GM23338 (cell line): ENCODE results near the gene TRMT61A. TPM values are rescaled to one million over a fixed set of nuclear protein-coding genes. Genes with fewer than 3 reads are reported as not detected.

Experiments
- ATAC-seq: fragments of 200-7000 bp; cut with Tn5 transposase; 3 replicates; pipeline ENCODE4 v1.9.1; 2020
- DNase-seq: peaks from one replicate; pipeline ENCODE4 v3.0.0-alpha.2; 2015; ENCODE audit warnings: low spot score
- H2AFZ ChIP-seq: fragments of 200-600 bp; sonication (generic); 2 replicates; pipeline ENCODE4 v1.8.0; 2016; ENCODE audit warnings: antibody characterized with exemption, mild to moderate bottlenecking, moderate library complexity
- H3F3A ChIP-seq: fragments of 200-600 bp; sonication (generic); replicated peaks from 2 replicates; pipeline ENCODE4 v1.8.0; 2017; ENCODE audit warnings: antibody characterized with exemption, mixed run types, low read depth
- H3K27ac ChIP-seq: fragments of 200-600 bp; sonication (generic); 2 replicates; pipeline ENCODE4 v1.6.1; 2016; ENCODE audit warnings: low read depth
- H3K27me3 ChIP-seq: fragments of 200-600 bp; sonication (generic); 2 replicates; pipeline ENCODE4 v1.8.0; 2016; ENCODE audit warnings: mild to moderate bottlenecking, mixed run types, moderate library complexity; ENCODE audit not compliant: insufficient read depth
- H3K36me3 ChIP-seq: fragments of 200-600 bp; sonication (generic); 2 replicates; pipeline ENCODE4 v1.8.0; 2016; ENCODE audit warnings: mild to moderate bottlenecking; ENCODE audit not compliant: insufficient read depth
- H3K4me1 ChIP-seq: fragments of 200-600 bp; sonication (generic); 2 replicates; pipeline ENCODE4 v1.8.0; 2016; ENCODE audit warnings: mild to moderate bottlenecking, moderate library complexity; ENCODE audit not compliant: insufficient read depth
- H3K4me2 ChIP-seq: fragments of 200-600 bp; sonication (generic); 2 replicates; pipeline ENCODE4 v1.7.1; 2017; ENCODE audit warnings: mixed run types
- H3K4me3 ChIP-seq: fragments of 200-600 bp; sonication (generic); 2 replicates; pipeline ENCODE4 v1.6.1; 2016; ENCODE audit warnings: mixed run types
- H3K79me2 ChIP-seq: fragments of 200-600 bp; sonication (generic); replicated peaks from 2 replicates; pipeline ENCODE4 v1.8.0; 2017; ENCODE audit warnings: mild to moderate bottlenecking; ENCODE audit not compliant: insufficient read depth
- H3K9me2 ChIP-seq: fragments of 200-600 bp; sonication (generic); 2 replicates; pipeline ENCODE4 v1.8.0; 2017; ENCODE audit not compliant: insufficient read depth
- H4K20me1 ChIP-seq: fragments of 200-600 bp; sonication (generic); replicated peaks from 2 replicates; pipeline ENCODE4 v1.8.0; 2017; ENCODE audit warnings: mild to moderate bottlenecking; ENCODE audit not compliant: insufficient read depth
- H3K27ac Mint-ChIP-seq: 2 replicates; pipeline ENCODE4 v1.8.0; 2020; ENCODE audit warnings: inconsistent platforms, mild to moderate bottlenecking, moderate library complexity, mixed read lengths
- H3K27me3 Mint-ChIP-seq: 3 replicates; pipeline ENCODE4 v1.8.0; 2022; ENCODE audit warnings: low read depth, mild to moderate bottlenecking, moderate library complexity, mixed read lengths, inconsistent platforms; ENCODE audit not compliant: insufficient read depth, poor library complexity
- H3K36me3 Mint-ChIP-seq: 3 replicates; pipeline ENCODE4 v1.8.0; 2021; ENCODE audit warnings: low read depth, mild to moderate bottlenecking, inconsistent platforms, moderate library complexity, mixed read lengths
- H3K4me1 Mint-ChIP-seq: 3 replicates; pipeline ENCODE4 v1.8.0; 2020; ENCODE audit warnings: mild to moderate bottlenecking, inconsistent platforms, mixed read lengths
- H3K4me3 Mint-ChIP-seq: 3 replicates; pipeline ENCODE4 v1.8.0; 2021; ENCODE audit warnings: moderate library complexity, mild to moderate bottlenecking, inconsistent platforms, mixed read lengths
- H3K9me3 Mint-ChIP-seq: 3 replicates; pipeline ENCODE4 v1.8.0; 2020; ENCODE audit warnings: moderate library complexity, mild to moderate bottlenecking, inconsistent platforms, mixed read lengths
- JUNB ChIP-seq: IDR thresholded peaks from one replicate; pipeline ENCODE4 v1.6.1; 2016; ENCODE audit warnings: antibody characterized with exemption; ENCODE audit not compliant: unreplicated experiment
- POLR2AphosphoS5 ChIP-seq: IDR thresholded peaks from 2 replicates; pipeline ENCODE4 v1.6.1; 2016; ENCODE audit warnings: antibody characterized with exemption, low read depth
- STAT1 ChIP-seq: IDR thresholded peaks from one replicate; pipeline ENCODE4 v1.6.1; 2016; ENCODE audit warnings: antibody characterized with exemption; ENCODE audit not compliant: unreplicated experiment
- ZNF114 ChIP-seq: fragments of 250-450 bp; sonication (Bioruptor Pico); IDR thresholded peaks from 2 replicates; pipeline ENCODE4 v1.5.0; 2020; ENCODE audit warnings: mild to moderate bottlenecking, moderate library complexity
- polyA plus RNA-seq: library from polyadenylated mRNA; unstranded; fragments of >200 nt; fragmentation: Nextera tagmentation; extraction: Ambion mirVana; gene quantifications from 2 replicates; pipeline ENCODE4 v1.2.1, GENCODE V29; 2016
- total RNA-seq: library from RNA; depleted of rRNA; stranded (reverse); fragments of >200 nt; shearing (Covaris generic); gene quantifications from 2 replicates; pipeline ENCODE4 v1.2.3, GENCODE V29; 2014
- TF ChIP-seq, protein P1 (sequence below): fragments of 250-450 bp; sonication (Bioruptor Pico); IDR thresholded peaks from 2 replicates; pipeline ENCODE4 v1.5.0; 2020; ENCODE audit warnings: mild to moderate bottlenecking, moderate library complexity

TRMT61A gene
- total and polyA plus RNA-seq, 2 experiments from 2014 or later: 13.4 to 28.2 TPM

DNA sequence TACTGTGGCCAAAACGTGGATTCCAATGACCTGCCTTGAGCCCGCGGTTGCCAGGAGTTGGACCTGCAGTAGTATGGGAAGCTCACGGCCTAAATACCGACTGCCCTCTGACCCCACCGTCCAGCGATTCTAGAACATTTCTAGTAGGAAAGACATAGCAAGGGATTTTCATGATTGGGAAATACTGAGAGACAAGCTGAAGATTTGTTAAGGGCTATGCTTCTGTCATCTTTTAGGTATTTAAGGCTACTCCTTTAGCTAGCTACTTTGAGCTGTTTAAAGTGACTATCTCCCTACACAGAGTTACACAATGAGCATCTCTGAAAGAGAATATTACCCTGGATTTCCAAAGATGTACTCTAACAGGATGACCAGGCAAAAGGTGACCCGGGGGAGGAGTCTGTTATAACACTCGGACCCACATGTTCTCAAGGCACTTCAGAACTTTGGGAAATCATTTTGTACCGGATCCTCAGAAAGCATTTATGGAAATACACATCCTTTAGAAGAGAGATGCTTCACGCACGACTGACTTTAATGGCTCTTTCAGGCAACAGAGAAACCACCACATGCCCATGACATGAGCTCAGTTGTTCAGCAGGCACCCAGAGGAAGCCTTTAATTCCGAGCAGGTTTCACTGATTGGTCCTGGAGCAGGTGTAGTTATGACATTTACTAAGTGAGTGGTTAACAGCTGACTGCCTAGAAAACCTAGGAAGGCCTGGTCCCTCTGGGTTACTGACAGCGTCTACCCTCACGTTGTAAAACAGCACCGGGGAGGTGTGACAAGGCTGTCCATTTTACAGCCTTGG lies 29.3 kb downstream of the TRMT61A start (continued):
- TF ChIP-seq, protein P1, sequence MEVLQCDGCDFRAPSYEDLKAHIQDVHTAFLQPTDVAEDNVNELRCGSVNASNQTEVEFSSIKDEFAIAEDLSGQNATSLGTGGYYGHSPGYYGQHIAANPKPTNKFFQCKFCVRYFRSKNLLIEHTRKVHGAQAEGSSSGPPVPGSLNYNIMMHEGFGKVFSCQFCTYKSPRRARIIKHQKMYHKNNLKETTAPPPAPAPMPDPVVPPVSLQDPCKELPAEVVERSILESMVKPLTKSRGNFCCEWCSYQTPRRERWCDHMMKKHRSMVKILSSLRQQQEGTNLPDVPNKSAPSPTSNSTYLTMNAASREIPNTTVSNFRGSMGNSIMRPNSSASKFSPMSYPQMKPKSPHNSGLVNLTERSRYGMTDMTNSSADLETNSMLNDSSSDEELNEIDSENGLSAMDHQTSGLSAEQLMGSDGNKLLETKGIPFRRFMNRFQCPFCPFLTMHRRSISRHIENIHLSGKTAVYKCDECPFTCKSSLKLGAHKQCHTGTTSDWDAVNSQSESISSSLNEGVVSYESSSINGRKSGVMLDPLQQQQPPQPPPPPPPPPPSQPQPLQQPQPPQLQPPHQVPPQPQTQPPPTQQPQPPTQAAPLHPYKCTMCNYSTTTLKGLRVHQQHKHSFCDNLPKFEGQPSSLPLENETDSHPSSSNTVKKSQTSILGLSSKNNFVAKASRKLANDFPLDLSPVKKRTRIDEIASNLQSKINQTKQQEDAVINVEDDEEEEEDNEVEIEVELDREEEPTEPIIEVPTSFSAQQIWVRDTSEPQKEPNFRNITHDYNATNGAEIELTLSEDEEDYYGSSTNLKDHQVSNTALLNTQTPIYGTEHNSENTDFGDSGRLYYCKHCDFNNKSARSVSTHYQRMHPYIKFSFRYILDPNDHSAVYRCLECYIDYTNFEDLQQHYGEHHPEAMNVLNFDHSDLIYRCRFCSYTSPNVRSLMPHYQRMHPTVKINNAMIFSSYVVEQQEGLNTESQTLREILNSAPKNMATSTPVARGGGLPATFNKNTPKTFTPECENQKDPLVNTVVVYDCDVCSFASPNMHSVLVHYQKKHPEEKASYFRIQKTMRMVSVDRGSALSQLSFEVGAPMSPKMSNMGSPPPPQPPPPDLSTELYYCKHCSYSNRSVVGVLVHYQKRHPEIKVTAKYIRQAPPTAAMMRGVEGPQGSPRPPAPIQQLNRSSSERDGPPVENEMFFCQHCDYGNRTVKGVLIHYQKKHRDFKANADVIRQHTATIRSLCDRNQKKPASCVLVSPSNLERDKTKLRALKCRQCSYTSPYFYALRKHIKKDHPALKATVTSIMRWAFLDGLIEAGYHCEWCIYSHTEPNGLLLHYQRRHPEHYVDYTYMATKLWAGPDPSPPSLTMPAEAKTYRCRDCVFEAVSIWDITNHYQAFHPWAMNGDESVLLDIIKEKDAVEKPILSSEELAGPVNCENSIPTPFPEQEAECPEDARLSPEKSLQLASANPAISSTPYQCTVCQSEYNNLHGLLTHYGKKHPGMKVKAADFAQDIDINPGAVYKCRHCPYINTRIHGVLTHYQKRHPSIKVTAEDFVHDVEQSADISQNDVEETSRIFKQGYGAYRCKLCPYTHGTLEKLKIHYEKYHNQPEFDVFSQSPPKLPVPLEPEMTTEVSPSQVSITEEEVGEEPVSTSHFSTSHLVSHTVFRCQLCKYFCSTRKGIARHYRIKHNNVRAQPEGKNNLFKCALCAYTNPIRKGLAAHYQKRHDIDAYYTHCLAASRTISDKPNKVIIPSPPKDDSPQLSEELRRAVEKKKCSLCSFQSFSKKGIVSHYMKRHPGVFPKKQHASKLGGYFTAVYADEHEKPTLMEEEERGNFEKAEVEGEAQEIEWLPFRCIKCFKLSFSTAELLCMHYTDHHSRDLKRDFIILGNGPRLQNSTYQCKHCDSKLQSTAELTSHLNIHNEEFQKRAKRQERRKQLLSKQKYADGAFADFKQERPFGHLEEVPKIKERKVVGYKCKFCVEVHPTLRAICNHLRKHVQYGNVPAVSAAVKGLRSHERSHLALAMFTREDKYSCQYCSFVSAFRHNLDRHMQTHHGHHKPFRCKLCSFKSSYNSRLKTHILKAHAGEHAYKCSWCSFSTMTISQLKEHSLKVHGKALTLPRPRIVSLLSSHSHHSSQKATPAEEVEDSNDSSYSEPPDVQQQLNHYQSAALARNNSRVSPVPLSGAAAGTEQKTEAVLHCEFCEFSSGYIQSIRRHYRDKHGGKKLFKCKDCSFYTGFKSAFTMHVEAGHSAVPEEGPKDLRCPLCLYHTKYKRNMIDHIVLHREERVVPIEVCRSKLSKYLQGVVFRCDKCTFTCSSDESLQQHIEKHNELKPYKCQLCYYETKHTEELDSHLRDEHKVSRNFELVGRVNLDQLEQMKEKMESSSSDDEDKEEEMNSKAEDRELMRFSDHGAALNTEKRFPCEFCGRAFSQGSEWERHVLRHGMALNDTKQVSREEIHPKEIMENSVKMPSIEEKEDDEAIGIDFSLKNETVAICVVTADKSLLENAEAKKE (CRISPR knock-in tag): no peak
- TF ChIP-seq POLR2AphosphoS5: no peak

DNA sequence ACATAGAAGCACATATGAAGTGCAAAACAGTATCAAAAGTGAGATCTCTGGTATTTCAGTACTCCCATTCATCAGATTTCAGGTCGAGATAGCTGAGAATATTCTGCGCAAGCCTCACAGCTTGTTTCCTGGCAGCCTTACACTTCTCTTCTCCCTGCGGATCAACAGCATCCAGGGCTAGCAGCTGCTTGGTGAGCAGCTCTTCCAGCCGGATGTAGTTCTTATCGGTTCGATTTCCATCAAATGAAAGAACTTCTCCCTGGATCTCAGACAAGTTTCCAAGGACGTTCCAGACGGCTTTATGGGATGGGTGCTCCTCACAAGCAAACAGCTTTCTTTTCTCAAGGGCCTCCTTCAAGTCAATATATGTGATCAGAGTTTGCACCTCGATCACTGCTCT lies 30.8 kb downstream of the TRMT61A start:
- H2AFZ ChIP-seq: no peak overlapping the region
- no peaks in the 10 kb centered on the region for H3K27me3 ChIP-seq

More for the DNA sequence above, 30.8 kb downstream of the TRMT61A start:
- Histone ChIP-seq H3K79me2 (peaks cover 73% of the 10 kb centered on the region), H3K4me3 (no peak overlapping the region), H3K27ac (peak overlapping the region; percentile 4; the same call in 1 of the 2 replicates), H3K4me2 (no peak overlapping the region), H3K4me1 (peaks cover 16% of the 10 kb centered on the region), H3K36me3 (peaks cover 15% of the 10 kb centered on the region; the same call in 1 of the 2 replicates), H3F3A (peaks cover 38% of the 10 kb centered on the region), H4K20me1 (peaks cover 33% of the 10 kb centered on the region), H3K9me2 (no peaks in the 10 kb centered on the region)
- ATAC-seq: no peak
- Mint-ChIP-seq H3K27ac (no peak overlapping the region), H3K27me3 (peaks cover 6% of the 10 kb centered on the region), H3K36me3 (peaks cover 40% of the 10 kb centered on the region), H3K4me1 (peaks cover 27% of the 10 kb centered on the region), H3K4me3 (no peak overlapping the region), H3K9me3 (no peaks in the 10 kb centered on the region)
- no peak for DNase-seq
- TF ChIP-seq, protein P1 (CRISPR knock-in tag): no peak
- TF ChIP-seq STAT1 (no peak), JUNB (no peak), ZNF114 (no peak)
